ENCODE measurements around the gene KRT1.
A peak's percentile ranks its signal among the peaks of the same experiment; 100 is the strongest.

Gene KRT1

GRCh38 chr12:52698651-52699340 lies 18.6 kb upstream of the KRT1 start:
- DNase-seq (ENCODE audit: low read depth): no peak

GRCh38 chr12:52697058-52697582 lies 16.9 kb upstream of the KRT1 start:
- DNase-seq (ENCODE audit: low read depth): no peak

GRCh38 chr12:52696588-52696987 lies 16.4 kb upstream of the KRT1 start:
- no peak for DNase-seq (ENCODE audit: low read depth)

GRCh38 chr12:52695039-52695438 lies 14.8 kb upstream of the KRT1 start:
- DNase-seq (ENCODE audit: low read depth): no peak

- DNase-seq (ENCODE audit: low read depth): no peak
Measured at GRCh38 chr12:52694151-52694550, 13.9 kb upstream of the KRT1 start.

- no peak for DNase-seq (ENCODE audit: low read depth)
Measured at GRCh38 chr12:52693261-52693660, 13.1 kb upstream of the KRT1 start.

GRCh38 chr12:52692254-52692653 lies 12.0 kb upstream of the KRT1 start:
- no peak for DNase-seq (ENCODE audit: low read depth)

- DNase-seq (ENCODE audit: low read depth): no peak
Measured at GRCh38 chr12:52691841-52692150, 11.6 kb upstream of the KRT1 start.

- DNase-seq (ENCODE audit: low read depth): peak; percentile 31
Measured at GRCh38 chr12:52691076-52691840, 11.1 kb upstream of the KRT1 start.

- DNase-seq (ENCODE audit: low read depth): no peak
Measured at GRCh38 chr12:52690351-52691075, 10.3 kb upstream of the KRT1 start.

GRCh38 chr12:52689936-52690335 lies 9.7 kb upstream of the KRT1 start:
- no peak for DNase-seq (ENCODE audit: low read depth)

- DNase-seq (ENCODE audit: low read depth): no peak
Measured at GRCh38 chr12:52689239-52689638, 9.0 kb upstream of the KRT1 start.

GRCh38 chr12:52688481-52688880 lies 8.3 kb upstream of the KRT1 start:
- DNase-seq (ENCODE audit: low read depth): no peak

- no peak for DNase-seq (ENCODE audit: low read depth)
Measured at GRCh38 chr12:52687497-52688385, 7.5 kb upstream of the KRT1 start.

GRCh38 chr12:52686756-52687487 lies 6.7 kb upstream of the KRT1 start:
- no peak for DNase-seq (ENCODE audit: low read depth)

- DNase-seq (ENCODE audit: low read depth): no peak
Measured at GRCh38 chr12:52686063-52686462, 5.9 kb upstream of the KRT1 start.

- DNase-seq (ENCODE audit: low read depth): no peak
Measured at GRCh38 chr12:52685406-52685890, 5.2 kb upstream of the KRT1 start.

- DNase-seq (ENCODE audit: low read depth): no peak
Measured at GRCh38 chr12:52684431-52684830, 4.2 kb upstream of the KRT1 start.

- DNase-seq (ENCODE audit: low read depth): no peak
Measured at GRCh38 chr12:52683575-52684300, 3.5 kb upstream of the KRT1 start.

- DNase-seq (ENCODE audit: low read depth): no peak
Measured at GRCh38 chr12:52682938-52683574, 2.8 kb upstream of the KRT1 start.

All from stimulated activated CD8-positive, alpha-beta memory T cell treated with anti-CD3 and anti-CD28 coated beads, Interleukin-12 subunit alpha, Interleukin-12 subunit beta, amount 100 ng/mL, for 4 hours (primary cell).